ENCODE measurements around the gene TMEM163. TPM values are rescaled to one million over a fixed set of nuclear protein-coding genes. Genes with fewer than 3 reads are reported as not detected.

TMEM163 gene
- total RNA-seq, 1 experiment from 2014 or later, result 0.94 TPM

GRCh38 chr2:134435936-134436335 lies 282.9 kb downstream of the TMEM163 start (continued):
- TF ChIP-seq ATF3 (CRISPR knock-in tag; conservative IDR thresholded peaks at IDR 0.05) (no peak), USF2 (CRISPR knock-in tag; IDR thresholded peaks at IDR 0.05) (no peak), TCF7 (CRISPR knock-in tag; IDR thresholded peaks at IDR 0.05; ENCODE audit: low read depth) (no peak)

- ChIA-PET POLR2A (no interaction called here), CTCF (interaction anchor here (1.1 to 4.1 kb wide), 2 partner anchors 15 to 313 kb away, joined by 3 to 26 read pairs; no protein-coding TSS in a partner anchor)
- Mint-ChIP-seq H3K27ac (no peak overlapping the region), H3K9me3 (no peaks in the 10 kb centered on the region), H3K27me3 (ENCODE audit: low read depth) (peaks cover 39% of the 10 kb centered on the region), H3K4me1 (peaks cover 17% of the 10 kb centered on the region), H3K36me3 (peaks cover 8% of the 10 kb centered on the region; the same call in 1 of the 2 replicates), H3K4me3 (no peak overlapping the region)
- TF ChIP-seq ZBTB21 (CRISPR knock-in tag; IDR thresholded peaks at IDR 0.05; ENCODE audit: borderline replicate concordance) (no peak), EMX1 (CRISPR knock-in tag; IDR thresholded peaks at IDR 0.05) (no peak), ZNF671 (CRISPR knock-in tag; IDR thresholded peaks at IDR 0.05) (no peak), FOXJ3 (CRISPR knock-in tag; IDR thresholded peaks at IDR 0.05; ENCODE audit: borderline replicate concordance) (no peak), CDX4 (CRISPR knock-in tag; IDR thresholded peaks at IDR 0.05; ENCODE audit: borderline replicate concordance) (no peak), PRRX2 (CRISPR knock-in tag; IDR thresholded peaks at IDR 0.05) (no peak), TEAD4 (CRISPR knock-in tag; IDR thresholded peaks at IDR 0.05) (no peak), GABPB1 (CRISPR knock-in tag; IDR thresholded peaks at IDR 0.05) (no peak), TEAD1 (CRISPR knock-in tag; IDR thresholded peaks at IDR 0.05) (no peak), USF2 (CRISPR knock-in tag; IDR thresholded peaks at IDR 0.05) (no peak), ERG (CRISPR knock-in tag; IDR thresholded peaks at IDR 0.05) (no peak), AR (CRISPR knock-in tag; IDR thresholded peaks at IDR 0.05) (no peak), IRF2 (CRISPR knock-in tag; IDR thresholded peaks at IDR 0.05; ENCODE audit: borderline replicate concordance, low read depth) (no peak), SMAD4 (CRISPR knock-in tag; IDR thresholded peaks at IDR 0.05) (no peak), SOX15 (CRISPR knock-in tag; IDR thresholded peaks at IDR 0.05) (no peak), MXD4 (CRISPR knock-in tag; IDR thresholded peaks at IDR 0.05; ENCODE audit: borderline replicate concordance) (no peak), ZMAT4 (CRISPR knock-in tag; IDR thresholded peaks at IDR 0.05) (no peak)
- no peak for DNase-seq (ENCODE audit: low spot score)
- no peak for ATAC-seq
These were observed 283.3 kb downstream of the TMEM163 start for GRCh38 chr2:134435505-134435904.

All from WTC11 (cell line).